Colon (tissue), 2 donors: ENCODE data around the gene RPLP1.

Source experiments
- FAIRE-seq: peaks from 2 replicates; lab custom pipeline; 2012; peaks lifted over from hg19 to GRCh38; lab: Jason Lieb, UNC
- donor health status: control.
- donor health status: control.

Gene RPLP1

GRCh38 chr15:69469467-69470201, 17.0 kb downstream of the RPLP1 start:
- no peak for FAIRE-seq

DNA sequence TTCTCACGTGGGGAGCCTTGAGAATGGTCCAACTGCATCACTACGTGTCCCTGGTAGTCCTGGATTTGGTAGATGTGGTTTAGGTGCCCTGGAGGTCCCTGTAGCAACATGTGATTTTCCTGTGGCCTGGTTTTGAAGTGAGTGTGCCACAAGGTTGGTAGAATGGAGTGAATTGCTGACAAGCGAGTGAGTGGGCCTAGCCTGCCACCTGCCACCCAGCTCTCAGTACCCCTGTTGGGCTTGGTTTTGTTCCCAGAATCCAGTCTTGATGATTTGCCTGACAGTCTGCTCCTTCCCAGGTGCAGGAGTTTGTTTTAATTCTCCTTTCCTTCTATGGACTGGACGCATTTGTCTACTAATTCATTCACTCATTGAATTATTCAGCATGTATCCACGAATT, 19.4 kb downstream of the RPLP1 start:
- no peak for FAIRE-seq

DNA sequence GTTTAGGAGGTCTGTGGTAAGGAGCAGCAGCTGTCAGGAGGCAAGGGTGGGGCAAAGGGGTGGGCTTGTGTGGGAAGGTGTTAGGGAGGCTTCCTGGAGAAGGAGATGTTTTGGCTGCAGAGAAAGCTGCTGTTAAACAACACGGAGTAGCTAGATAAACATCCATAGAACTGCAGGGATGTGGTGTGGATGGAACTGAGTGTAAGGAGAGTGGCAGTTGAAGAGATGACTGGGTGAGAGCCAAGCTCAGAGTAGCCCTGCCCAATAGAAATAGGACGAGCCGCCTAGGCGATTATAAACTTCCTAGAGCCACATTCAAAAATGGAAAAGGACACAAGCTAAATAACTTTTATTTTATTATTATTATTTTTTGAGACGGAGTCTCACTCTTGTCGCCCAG, 19.9 kb downstream of the RPLP1 start:
- FAIRE-seq = no peak

DNA sequence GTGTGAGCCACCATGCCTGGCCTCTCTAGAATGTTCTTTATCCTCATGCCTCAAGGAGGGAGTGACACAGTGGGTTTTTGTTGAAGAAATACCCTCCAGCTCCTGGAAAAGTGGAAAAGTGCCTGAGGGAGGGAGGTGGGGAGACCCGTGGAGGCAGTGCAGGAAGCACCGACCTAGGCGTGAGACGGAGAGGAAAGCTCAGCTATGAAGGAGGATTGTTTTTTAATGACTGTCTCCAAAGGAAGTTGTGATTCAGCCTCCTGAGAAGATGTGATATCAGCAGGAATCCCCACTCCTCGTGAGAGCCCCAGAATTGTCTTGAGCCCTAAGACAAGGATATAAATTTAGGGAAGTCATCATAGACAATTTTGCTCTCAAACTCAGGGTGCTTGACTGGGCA, 21.7 kb downstream of the RPLP1 start:
- no peak for FAIRE-seq

DNA sequence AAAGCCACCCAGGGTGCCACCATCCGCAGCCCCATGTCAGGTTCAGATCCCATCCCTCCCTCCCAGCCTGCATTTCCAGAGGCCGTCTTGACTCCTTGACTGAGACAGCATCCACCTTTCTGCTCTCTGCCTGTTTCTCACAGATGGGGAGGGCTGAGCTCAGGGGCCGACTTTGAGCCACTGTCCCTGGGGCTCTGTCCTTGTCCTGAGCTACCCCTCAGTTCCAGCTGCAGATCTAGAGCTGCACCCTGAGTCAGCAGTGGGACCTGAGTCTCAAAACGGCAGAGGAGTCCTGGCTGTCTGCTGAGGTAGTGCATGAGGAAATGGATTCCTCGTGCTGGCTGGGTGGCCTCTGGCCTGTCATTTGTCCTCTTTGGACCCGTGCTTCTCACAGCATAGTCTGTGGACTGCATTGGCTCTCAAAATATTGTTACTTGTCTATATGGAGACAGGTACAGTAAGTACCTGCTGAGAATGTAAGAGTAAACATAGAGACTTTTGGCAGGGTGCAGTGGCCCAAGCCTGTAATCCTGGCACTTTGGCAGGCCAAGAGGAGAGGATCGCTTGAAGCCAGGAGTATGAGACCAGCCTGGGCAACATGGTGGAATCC, 22.3 kb downstream of the RPLP1 start:
- FAIRE-seq = no peak

DNA sequence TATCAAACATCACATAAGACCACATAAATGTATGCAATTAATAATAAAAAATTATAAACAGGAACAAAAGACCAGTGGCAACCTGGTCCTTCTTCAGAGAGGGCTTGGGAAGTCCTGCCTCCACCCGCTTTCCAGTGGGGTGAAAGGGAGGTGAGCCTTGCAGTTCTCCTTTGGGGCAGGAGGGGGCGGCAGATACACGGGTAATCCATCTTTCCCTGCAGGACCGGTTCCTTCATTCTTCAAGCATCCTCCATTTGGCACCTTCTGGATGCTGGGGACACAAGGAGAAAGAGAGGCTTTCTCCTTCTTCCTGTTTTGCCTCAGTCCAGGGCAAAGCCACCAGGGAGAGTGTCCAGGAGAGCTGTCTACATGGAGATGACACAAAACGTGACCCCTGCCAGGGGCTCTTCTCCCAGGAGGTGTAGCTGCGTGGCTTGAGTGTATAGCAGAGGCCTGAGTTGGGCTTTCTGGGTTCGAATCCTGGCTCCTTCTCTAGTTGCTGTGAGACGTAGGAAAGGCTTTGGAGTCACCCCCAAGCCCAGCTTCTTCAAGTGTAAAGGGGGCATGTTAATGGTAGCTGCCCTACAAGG, 23.2 kb downstream of the RPLP1 start:
- FAIRE-seq = no peak

- no peak for FAIRE-seq
Measured at GRCh38 chr15:69476704-69477473, 24.3 kb downstream of the RPLP1 start.

DNA sequence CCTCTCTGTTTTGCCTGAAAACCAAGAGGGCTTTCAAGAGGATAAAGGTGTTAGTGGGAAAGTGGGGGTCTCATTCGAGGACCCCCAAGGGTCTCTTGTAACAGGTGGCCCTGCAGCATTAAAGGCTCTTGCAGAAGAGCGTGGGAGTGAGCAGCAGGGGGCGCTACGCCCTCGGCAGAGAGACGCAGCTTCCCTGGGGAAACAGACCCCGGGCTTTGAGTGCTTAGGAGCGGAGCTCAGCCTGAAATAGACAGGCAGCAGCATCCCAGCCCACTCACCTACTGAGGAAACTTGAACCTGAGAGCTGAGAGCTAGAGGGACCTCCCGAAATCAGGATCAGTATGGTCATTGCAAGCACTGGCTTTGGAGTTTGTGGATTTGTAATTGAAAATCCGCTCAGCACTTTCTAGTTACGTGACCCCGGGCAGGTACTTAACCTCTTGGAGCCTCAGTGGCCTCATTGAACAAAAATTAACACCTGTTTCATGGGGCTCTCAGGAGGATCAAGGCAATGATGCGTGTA, 25.7 kb downstream of the RPLP1 start:
- FAIRE-seq = no peak

DNA sequence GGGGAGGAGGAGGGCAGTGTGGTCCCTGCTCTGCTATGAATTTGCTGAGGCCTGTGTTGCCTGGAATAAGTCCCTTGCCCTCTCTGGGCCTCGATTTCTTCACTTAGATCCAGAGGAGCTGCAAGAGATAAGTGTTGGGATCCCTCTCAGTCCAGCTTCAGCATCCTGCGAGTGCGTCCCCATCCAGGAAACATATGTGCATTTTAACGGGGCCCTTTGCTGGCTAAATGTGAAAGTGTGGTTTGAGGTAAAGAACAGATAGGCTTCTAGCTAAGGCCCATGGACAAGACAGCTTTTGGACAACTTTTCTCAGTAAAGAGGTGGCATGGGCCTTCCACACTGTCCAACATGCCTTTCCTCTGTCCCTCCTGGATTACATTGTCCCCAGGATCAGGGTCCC, 26.5 kb downstream of the RPLP1 start:
- no peak for FAIRE-seq

GRCh38 chr15:69479971-69480370, 27.4 kb downstream of the RPLP1 start:
- FAIRE-seq = no peak

DNA sequence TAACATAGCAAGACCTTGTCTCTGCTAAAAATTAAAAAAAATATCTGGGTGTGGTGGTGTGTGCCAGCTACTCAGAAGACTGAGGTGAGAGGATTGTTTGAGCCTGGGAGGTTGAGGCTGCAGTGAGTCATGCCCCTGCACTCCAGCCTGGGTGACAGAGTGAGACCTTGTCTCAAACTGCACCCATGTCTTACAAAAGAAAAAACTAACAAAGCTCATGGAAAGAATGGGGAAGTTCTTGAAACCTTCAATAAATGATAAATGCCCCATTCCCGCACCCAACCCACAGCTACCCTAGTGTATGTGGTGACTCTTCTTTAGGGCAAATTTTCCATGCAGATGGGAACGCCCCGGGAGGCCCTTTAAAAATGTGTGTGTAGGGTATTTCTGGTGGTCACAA, 28.3 kb downstream of the RPLP1 start:
- no peak for FAIRE-seq

- FAIRE-seq = no peak
Measured at GRCh38 chr15:69482686-69483256, 30.2 kb downstream of the RPLP1 start.

DNA sequence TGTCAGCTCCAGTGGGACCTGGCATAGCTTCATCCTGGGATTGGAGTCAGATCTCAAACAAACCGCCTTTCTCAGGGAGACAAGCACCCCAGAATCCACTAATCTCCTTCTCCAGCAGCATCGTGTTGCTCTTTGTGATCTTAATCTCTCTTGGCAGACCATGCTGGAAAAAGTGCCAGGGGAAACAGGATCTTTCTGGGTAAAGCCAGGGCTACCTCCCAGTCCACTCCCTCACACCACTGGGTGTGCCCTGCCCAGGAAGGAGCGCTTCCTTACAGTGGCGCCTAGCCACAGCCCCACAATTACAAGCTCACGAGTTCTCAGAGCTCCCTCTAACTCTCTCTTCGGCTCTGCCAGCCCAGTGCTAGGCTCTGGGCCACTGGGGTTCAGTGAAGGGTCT, 32.2 kb downstream of the RPLP1 start:
- no peak for FAIRE-seq

GRCh38 chr15:69486481-69487110, 34.0 kb downstream of the RPLP1 start:
- FAIRE-seq = no peak

- FAIRE-seq = no peak
Measured at GRCh38 chr15:69489073-69489571, 36.5 kb downstream of the RPLP1 start.

DNA sequence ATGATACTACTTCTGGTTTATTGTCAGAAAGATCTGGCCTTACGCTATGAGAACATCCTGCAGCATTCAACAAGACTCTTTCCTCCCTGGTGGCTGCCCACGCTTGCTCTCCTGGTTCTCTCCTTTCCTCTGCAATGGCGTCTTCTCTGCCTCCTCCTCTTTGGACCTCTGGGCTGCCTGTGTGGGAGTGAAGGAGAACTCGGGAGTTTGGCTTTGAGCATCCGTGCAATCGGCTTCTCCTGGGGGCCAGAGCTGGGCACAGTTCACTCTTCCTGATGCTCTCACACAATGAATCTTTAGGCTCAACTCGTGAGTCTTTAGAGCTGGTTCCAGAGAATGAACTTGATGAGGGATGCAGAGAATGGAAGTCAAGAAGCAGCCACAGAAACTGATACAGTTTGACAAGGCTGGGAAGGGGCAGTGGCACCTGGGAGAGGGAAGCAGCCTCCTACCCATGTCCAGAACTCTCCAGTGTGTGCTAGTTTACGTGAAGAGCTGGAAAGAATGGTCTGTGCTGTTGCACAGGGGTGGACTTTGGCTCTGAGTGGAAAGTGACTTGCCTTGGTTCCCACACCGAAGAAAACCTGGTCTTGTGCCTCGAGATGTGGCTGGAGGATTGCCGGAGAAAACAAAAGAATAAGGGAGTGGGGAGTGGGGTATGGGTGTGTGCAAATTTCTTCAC, 37.9 kb downstream of the RPLP1 start:
- FAIRE-seq = no peak

- no peak for FAIRE-seq
Measured at GRCh38 chr15:69491038-69491505, 38.5 kb downstream of the RPLP1 start.

GRCh38 chr15:69493406-69493805, 40.8 kb downstream of the RPLP1 start:
- no peak for FAIRE-seq

GRCh38 chr15:69496001-69496400, 43.4 kb downstream of the RPLP1 start:
- no peak for FAIRE-seq

DNA sequence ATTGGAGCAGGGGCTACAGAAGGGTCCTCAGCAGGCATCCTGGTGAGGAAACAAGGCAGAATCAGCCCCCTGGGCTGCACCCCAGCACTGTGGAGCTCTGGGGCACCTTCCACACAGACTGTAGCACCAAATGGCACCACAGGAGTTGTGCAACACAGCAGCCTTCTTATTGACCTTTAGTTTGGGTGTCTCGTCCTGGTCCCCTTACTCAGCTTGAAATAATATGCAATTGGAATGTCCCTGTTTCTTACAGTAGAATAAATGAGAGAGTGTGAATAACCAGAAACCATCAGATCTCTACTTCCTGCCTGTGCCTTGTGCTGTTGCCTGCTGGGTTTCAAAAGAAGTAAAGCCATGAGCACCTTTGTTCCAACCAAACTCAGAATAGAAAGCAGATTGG, 44.5 kb downstream of the RPLP1 start:
- no peak for FAIRE-seq

DNA sequence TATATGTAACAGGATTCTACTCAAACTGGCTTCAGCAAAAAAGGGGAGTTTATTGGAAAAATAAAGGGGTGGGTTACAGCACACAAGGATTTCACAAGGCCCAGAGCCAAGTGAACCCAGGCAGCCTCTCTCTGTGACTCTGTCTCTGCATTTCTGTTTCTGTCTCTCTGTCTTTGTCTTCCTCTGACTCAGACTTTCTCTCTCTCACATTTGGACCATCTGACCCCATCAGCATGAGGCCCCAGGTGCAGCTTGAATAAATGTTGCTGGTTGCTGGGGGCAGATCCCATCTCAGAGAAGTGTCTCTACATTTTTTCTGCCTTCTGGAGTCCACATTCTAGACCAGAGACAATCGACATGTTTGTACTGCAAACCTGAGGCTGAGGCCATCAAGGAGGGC, 45.0 kb downstream of the RPLP1 start:
- FAIRE-seq = no peak
